Hepatocyte (in vitro differentiated cells): ENCODE results near the gene TMEM255A.

ENCODE experiments used
- CTCF ChIP-seq: fragments of 200-600 bp; sonication (generic); IDR thresholded peaks from 2 replicates; pipeline ENCODE4 v1.5.1; 2016; ENCODE audit warnings: antibody characterized with exemption, mild to moderate bottlenecking; ENCODE audit not compliant: poor library complexity
- EZH2phosphoT487 ChIP-seq: fragments of 200-600 bp; sonication (generic); IDR thresholded peaks from one replicate; pipeline ENCODE4 v1.6.1; 2018; ENCODE audit warnings: antibody characterized with exemption, mild to moderate bottlenecking, low read depth, moderate library complexity; ENCODE audit not compliant: unreplicated experiment, severe bottlenecking

GRCh38 chrX:120262859-120263708 lies 48.2 kb downstream of the TMEM255A start:
- TF ChIP-seq CTCF, result no peak
- TF ChIP-seq EZH2phosphoT487, result no peak
